HepG2 (cell line): ENCODE data around the gene VAT1L. TPM values are rescaled to one million over a fixed set of nuclear protein-coding genes. Genes with fewer than 3 reads are reported as not detected.

ENCODE experiments used
- ATAC-seq: fragments of 200-7000 bp; cut with Tn5 transposase; 3 replicates; pipeline ENCODE4 v1.9.1; 2020; ENCODE audit warnings: mild to moderate bottlenecking, moderate library complexity
- BruUV-seq: library from RNA; stranded (reverse); fragments of 400-500 nt; replicated peaks from 2 replicates; lab custom pipeline; 2021; lab: Mats Ljungman, UMichigan
- CTCF ChIA-PET: fragments of 300-600 bp; formaldehyde crosslinking; extraction: SDS; loops from one replicate; lab custom pipeline; 2021; ENCODE audit warnings: low total read pairs, inconsistent platforms, low intra/inter-chr PET ratio; lab: Yijun Ruan, JAX
- POLR2A ChIA-PET: fragments of 350-600 bp; sonication (Branson Sonifier 250); formaldehyde crosslinking; loops from one replicate; lab custom pipeline; 2020; ENCODE audit warnings: antibody characterized with exemption, inconsistent platforms; lab: Yijun Ruan, JAX
- DNase-seq: peaks from one replicate; pipeline ENCODE4 v3.0.0-alpha.2; 2015; ENCODE audit warnings: low spot score
- FAIRE-seq: peaks from 3 replicates; lab custom pipeline; 2011; peaks lifted over from hg19 to GRCh38; lab: Jason Lieb, UNC
- H2AFZ ChIP-seq: one replicate; pipeline ENCODE4 v1.6.1; 2011; ENCODE audit warnings: low read length, inconsistent platforms
- H3K27ac ChIP-seq: fragments of 300-600 bp; 3 replicates; pipeline ENCODE4 v1.8.0; 2011; ENCODE audit warnings: mixed run types, mild to moderate bottlenecking, mixed read lengths, low read length, inconsistent platforms; ENCODE audit not compliant: insufficient read depth; ENCODE audit errors: extremely low read length
- H3K27me3 ChIP-seq, 2 experiments: fragments of 200-600 bp in 1 of 2; 2 replicates in 1 of 2; 3 replicates in 1 of 2; pipeline versions ENCODE4 v1.6.0 to v1.8.0; 2011; ENCODE audit warnings: low read length in 2 of 2, mild to moderate bottlenecking in 2 of 2, moderate library complexity in 2 of 2, inconsistent platforms in 1 of 2; ENCODE audit not compliant: insufficient read depth in 2 of 2, control insufficient read depth in 1 of 2
- H3K36me3 ChIP-seq, 2 experiments: fragments of 200-600 bp in 1 of 2; replicated peaks in 1 of 2; 2 replicates in 1 of 2; 3 replicates in 1 of 2; pipeline versions ENCODE4 v1.5.1 to v1.8.0; 2011; ENCODE audit warnings: low read length in 2 of 2, inconsistent platforms in 1 of 2; ENCODE audit not compliant: insufficient read depth in 2 of 2, control insufficient read depth in 1 of 2
- H3K4me1 ChIP-seq: 2 replicates; pipeline ENCODE4 v1.5.1; 2012; ENCODE audit warnings: low read length, inconsistent platforms; ENCODE audit not compliant: insufficient read depth
- H3K4me2 ChIP-seq: 2 replicates; pipeline ENCODE4 v1.6.0; 2011; ENCODE audit warnings: low read depth, low read length, inconsistent platforms
- H3K4me3 ChIP-seq, 3 experiments: fragments of 200-600 bp in 1 of 3; sonication (generic), shearing (Covaris generic) in 1 of 3; replicated peaks in 1 of 3; 2 replicates each; pipeline ENCODE4 v1.5.1; 2011 to 2016; ENCODE audit warnings: low read length in 3 of 3, inconsistent platforms in 2 of 3, low read depth in 2 of 3, mild to moderate bottlenecking in 2 of 3, control low read depth in 1 of 3, mixed read lengths in 1 of 3; ENCODE audit not compliant: insufficient read depth in 1 of 3
- H3K79me2 ChIP-seq: one replicate; pipeline ENCODE4 v1.6.1; 2011; ENCODE audit warnings: low read length, inconsistent platforms; ENCODE audit not compliant: insufficient read depth
- H3K9ac ChIP-seq: 2 replicates; pipeline ENCODE4 v1.6.0; 2011; ENCODE audit warnings: mild to moderate bottlenecking, low read depth, low read length, inconsistent platforms; ENCODE audit not compliant: insufficient read depth
- H3K9me3 ChIP-seq: 2 replicates; pipeline ENCODE4 v1.5.1; 2012; ENCODE audit warnings: mild to moderate bottlenecking, low read length
- H4K20me1 ChIP-seq: 2 replicates; pipeline ENCODE4 v1.6.0; 2011; ENCODE audit warnings: inconsistent platforms, mild to moderate bottlenecking, low read length, moderate library complexity; ENCODE audit not compliant: insufficient read depth
- CBX1 ChIP-seq: IDR thresholded peaks from one replicate; pipeline ENCODE4 v1.6.1; 2016; ENCODE audit warnings: antibody characterized with exemption, low read depth
- FLYWCH1 ChIP-seq: sonication (generic); formaldehyde crosslinking; IDR thresholded peaks from 2 replicates; pipeline ENCODE4 v1.8.1; 2023; ENCODE audit warnings: mild to moderate bottlenecking, missing genetic modification reagents
- GATAD2A ChIP-seq: IDR thresholded peaks from 2 replicates; pipeline ENCODE4 v1.6.1; 2016
- MAFF ChIP-seq: IDR thresholded peaks from 2 replicates; pipeline ENCODE4 v1.6.1; 2011; ENCODE audit warnings: low read depth, low read length, improper control_type of control experiment
- NR3C1 ChIP-seq: sonication (generic); formaldehyde crosslinking; IDR thresholded peaks from 2 replicates; pipeline ENCODE4 v1.4.0; 2020; ENCODE audit warnings: missing genetic modification reagents
- POLR2AphosphoS2 ChIP-seq: IDR thresholded peaks from 2 replicates; pipeline ENCODE4 v1.6.1; 2011; ENCODE audit warnings: low read depth, low read length, improper control_type of control experiment
- SSRP1 ChIP-seq: IDR thresholded peaks from 2 replicates; pipeline ENCODE4 v1.6.1; 2016; ENCODE audit warnings: control low read depth
- ZFP1 ChIP-seq: IDR thresholded peaks from 2 replicates; pipeline ENCODE4 v1.6.1; 2016
- ZFP90 ChIP-seq: sonication (generic); formaldehyde crosslinking; IDR thresholded peaks from 2 replicates; pipeline ENCODE4 v1.8.0; 2022; ENCODE audit warnings: missing genetic modification reagents, mild to moderate bottlenecking, inconsistent platforms, borderline replicate concordance
- ZNF232 ChIP-seq: sonication (generic); formaldehyde crosslinking; IDR thresholded peaks from 2 replicates; pipeline ENCODE4 v1.4.0; 2020; ENCODE audit warnings: missing genetic modification reagents, borderline replicate concordance
- ZNF432 ChIP-seq: sonication (generic); formaldehyde crosslinking; IDR thresholded peaks from 2 replicates; pipeline ENCODE4 v1.5.0; 2020; ENCODE audit warnings: missing genetic modification reagents, mild to moderate bottlenecking, borderline replicate concordance
- WGBS: methylation state at CpG from one replicate; pipeline ENCODE4 v1.1.6; 2017; ENCODE audit warnings: low lambda C conversion rate; 5-methylcytosine and 5-hydroxymethylcytosine counted together
- in situ Hi-C: cut with HindIII; loops from 2 replicates; pipeline ENCODE4 v1.10.0; 2017; ENCODE audit warnings: low pct_unique_long_range_greater_than_20kb; ENCODE audit not compliant: extremely low pct_ligation_motif_present
- intact Hi-C: fragments of 100-400 bp; cut with micrococcal nuclease; formaldehyde crosslinking; loops from one replicate; pipeline ENCODE4 v1.10.0; 2022; ENCODE audit not compliant: unreplicated experiment
- polyA plus RNA-seq, 8 experiments: library from polyadenylated mRNA; depleted of rRNA in 3 of 8; stranded (reverse) in 7 of 8; unstranded in 1 of 8; fragments of >200 nt; fragmentation: Illumina TruSeq in 4 of 8; extraction: Trizol in 4 of 8; gene quantifications; 2 replicates each; pipeline versions ENCODE4 v1.2.1 to v1.2.3, GENCODE V29; 2011 to 2016; ENCODE audit warnings: low read depth in 4 of 8, missing spikeins in 1 of 8, mixed read lengths in 1 of 8; ENCODE audit not compliant: insufficient read depth in 1 of 8
- total RNA-seq, 5 experiments: library from RNA; depleted of rRNA; stranded (reverse); fragments of >200 nt; fragmentation: Illumina TruSeq; extraction: Trizol; gene quantifications; 2 replicates each; pipeline ENCODE4 v1.2.3, GENCODE V29; 2016; ENCODE audit warnings: low read depth in 1 of 5
- TF ChIP-seq, protein P1 (sequence below): sonication (generic); formaldehyde crosslinking; IDR thresholded peaks from 2 replicates; pipeline ENCODE4 v1.4.0; 2020; ENCODE audit warnings: mild to moderate bottlenecking, missing genetic modification reagents
- TF ChIP-seq, protein P2 (sequence below): sonication (generic); formaldehyde crosslinking; IDR thresholded peaks from 2 replicates; pipeline ENCODE4 v1.5.0; 2020; ENCODE audit warnings: mild to moderate bottlenecking, low read depth, missing genetic modification reagents, borderline replicate concordance

VAT1L gene
- total and polyA plus RNA-seq, 2 of the 13 experiments (the other 11 are each of a cell fraction or from before 2014, with no cell fraction given) = not detected

GRCh38 chr16:77816293-77816692 is 27.9 kb downstream of the VAT1L start:
- ChIA-PET CTCF (no interaction called here), POLR2A (no interaction called here)
- H2AFZ ChIP-seq = no peak overlapping the region
- H3K4me1 ChIP-seq = peaks cover 5% of the 10 kb centered on the region; the same call in 1 of the 2 replicates
- TF ChIP-seq ZFP1 = no peak
- TF ChIP-seq ZFP90 (CRISPR knock-in tag) = no peak
- TF ChIP-seq POLR2AphosphoS2 = no peak
- TF ChIP-seq SSRP1 (CRISPR knock-in tag) = no peak
- TF ChIP-seq NR3C1 (CRISPR knock-in tag) = no peak
- no peak for TF ChIP-seq GATAD2A (CRISPR knock-in tag)
- BruUV-seq = no TSS peak
- no peak for ATAC-seq
- no peaks in the 10 kb centered on the region; a peak in 1 of 5 replicates for H3K27me3 ChIP-seq
- FAIRE-seq = no peak
- H3K27ac ChIP-seq = no peak overlapping the region
- no peak overlapping the region for H3K4me2 ChIP-seq
- no peaks in the 10 kb centered on the region for H3K36me3 ChIP-seq
- no peak for DNase-seq
- no peak overlapping the region for H3K4me3 ChIP-seq
- no peaks in the 10 kb centered on the region for H3K9me3 ChIP-seq
- in situ Hi-C loops = loop anchor here (25.0 kb wide), 1 partner anchor 96 kb away; no protein-coding TSS in a partner anchor
- no peaks in the 10 kb centered on the region for H3K79me2 ChIP-seq
- intact Hi-C loops = no loop called here
- H4K20me1 ChIP-seq = no peaks in the 10 kb centered on the region
- no peak overlapping the region for H3K9ac ChIP-seq

- ATAC-seq (no peak), DNase-seq (no peak)
- intact Hi-C loops = no loop called here
- Histone ChIP-seq H2AFZ (no peak overlapping the region), H3K4me3 (no peak overlapping the region), H3K9me3 (no peaks in the 10 kb centered on the region), H3K4me2 (no peak overlapping the region), H4K20me1 (no peaks in the 10 kb centered on the region), H3K27ac (no peak overlapping the region), H3K36me3 (no peaks in the 10 kb centered on the region), H3K4me1 (no peaks in the 10 kb centered on the region), H3K79me2 (no peaks in the 10 kb centered on the region), H3K9ac (no peak overlapping the region), H3K27me3 (peaks cover 0 to 19% of the 10 kb centered on the region in 2 experiments; a peak in 4 of 5 replicates)
- 4% methylated on average over 3 of the region's 3 CpGs for WGBS
- no TSS peak for BruUV-seq
- POLR2A ChIA-PET = no interaction called here
- CTCF ChIA-PET = no interaction called here
- TF ChIP-seq ZNF432 (CRISPR knock-in tag) (no peak), FLYWCH1 (CRISPR knock-in tag) (no peak), MAFF (no peak), ZNF232 (CRISPR knock-in tag) (no peak), CBX1 (no peak)
- TF ChIP-seq, protein P1, sequence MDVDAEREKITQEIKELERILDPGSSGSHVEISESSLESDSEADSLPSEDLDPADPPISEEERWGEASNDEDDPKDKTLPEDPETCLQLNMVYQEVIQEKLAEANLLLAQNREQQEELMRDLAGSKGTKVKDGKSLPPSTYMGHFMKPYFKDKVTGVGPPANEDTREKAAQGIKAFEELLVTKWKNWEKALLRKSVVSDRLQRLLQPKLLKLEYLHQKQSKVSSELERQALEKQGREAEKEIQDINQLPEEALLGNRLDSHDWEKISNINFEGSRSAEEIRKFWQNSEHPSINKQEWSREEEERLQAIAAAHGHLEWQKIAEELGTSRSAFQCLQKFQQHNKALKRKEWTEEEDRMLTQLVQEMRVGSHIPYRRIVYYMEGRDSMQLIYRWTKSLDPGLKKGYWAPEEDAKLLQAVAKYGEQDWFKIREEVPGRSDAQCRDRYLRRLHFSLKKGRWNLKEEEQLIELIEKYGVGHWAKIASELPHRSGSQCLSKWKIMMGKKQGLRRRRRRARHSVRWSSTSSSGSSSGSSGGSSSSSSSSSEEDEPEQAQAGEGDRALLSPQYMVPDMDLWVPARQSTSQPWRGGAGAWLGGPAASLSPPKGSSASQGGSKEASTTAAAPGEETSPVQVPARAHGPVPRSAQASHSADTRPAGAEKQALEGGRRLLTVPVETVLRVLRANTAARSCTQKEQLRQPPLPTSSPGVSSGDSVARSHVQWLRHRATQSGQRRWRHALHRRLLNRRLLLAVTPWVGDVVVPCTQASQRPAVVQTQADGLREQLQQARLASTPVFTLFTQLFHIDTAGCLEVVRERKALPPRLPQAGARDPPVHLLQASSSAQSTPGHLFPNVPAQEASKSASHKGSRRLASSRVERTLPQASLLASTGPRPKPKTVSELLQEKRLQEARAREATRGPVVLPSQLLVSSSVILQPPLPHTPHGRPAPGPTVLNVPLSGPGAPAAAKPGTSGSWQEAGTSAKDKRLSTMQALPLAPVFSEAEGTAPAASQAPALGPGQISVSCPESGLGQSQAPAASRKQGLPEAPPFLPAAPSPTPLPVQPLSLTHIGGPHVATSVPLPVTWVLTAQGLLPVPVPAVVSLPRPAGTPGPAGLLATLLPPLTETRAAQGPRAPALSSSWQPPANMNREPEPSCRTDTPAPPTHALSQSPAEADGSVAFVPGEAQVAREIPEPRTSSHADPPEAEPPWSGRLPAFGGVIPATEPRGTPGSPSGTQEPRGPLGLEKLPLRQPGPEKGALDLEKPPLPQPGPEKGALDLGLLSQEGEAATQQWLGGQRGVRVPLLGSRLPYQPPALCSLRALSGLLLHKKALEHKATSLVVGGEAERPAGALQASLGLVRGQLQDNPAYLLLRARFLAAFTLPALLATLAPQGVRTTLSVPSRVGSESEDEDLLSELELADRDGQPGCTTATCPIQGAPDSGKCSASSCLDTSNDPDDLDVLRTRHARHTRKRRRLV = no peak
- TF ChIP-seq, protein P2, sequence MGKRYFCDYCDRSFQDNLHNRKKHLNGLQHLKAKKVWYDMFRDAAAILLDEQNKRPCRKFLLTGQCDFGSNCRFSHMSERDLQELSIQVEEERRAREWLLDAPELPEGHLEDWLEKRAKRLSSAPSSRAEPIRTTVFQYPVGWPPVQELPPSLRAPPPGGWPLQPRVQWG (CRISPR knock-in tag) = no peak
- TF ChIP-seq, all 625 proteins: peak for 0
- in situ Hi-C loops = loop anchor here (25.0 kb wide), 1 partner anchor 92 kb away; no protein-coding TSS in a partner anchor
- no peak for FAIRE-seq
These were observed 32.0 kb downstream of the VAT1L start for GRCh38 chr16:77820340-77820739.
